T-cell (primary cell): ENCODE measurements around the gene AGBL1. TPM values are rescaled to one million over a fixed set of nuclear protein-coding genes. Genes with fewer than 3 reads are reported as not detected.

ENCODE experiments used
- ATAC-seq, 4 experiments: fragments of 200-7000 bp in 3 of 4; fragments of 150-1000 bp in 1 of 4; cut with Tn5 transposase; replicated peaks in 1 of 4; 1 replicate in 3 of 4; 2 replicates in 1 of 4; pipeline ENCODE4 v1.10.0; 2021; ENCODE audit warnings: moderate library complexity in 3 of 4, mild to moderate bottlenecking in 2 of 4, moderate number of reproducible peaks in 1 of 4
- CTCF ChIA-PET, 2 donors: fragments of 300-600 bp; sonication (Branson Sonifier 250); formaldehyde crosslinking; loops; one replicate each; lab custom pipeline; 2022; ENCODE audit warnings: antibody characterized with exemption in 2 of 2; lab: Charles Lee
- POLR2A ChIA-PET, 2 donors: fragments of 300-600 bp; sonication (Branson Sonifier 250); formaldehyde crosslinking; loops; one replicate each; lab custom pipeline; 2022; ENCODE audit warnings: antibody characterized with exemption in 2 of 2; lab: Charles Lee
- DNase-seq, 35 experiments: peaks; one replicate each; pipeline versions ENCODE4 v3.0.0 to v3.0.0-alpha.2; 2013 to 2023
- H3K27ac ChIP-seq: one replicate; pipeline ENCODE4 v1.5.1; 2013; ENCODE audit warnings: low read length
- H3K27me3 ChIP-seq, 2 experiments: replicated peaks in 1 of 2; 1 replicate in 1 of 2; 2 replicates in 1 of 2; pipeline versions ENCODE4 v1.6.1 to v1.7.0; 2013; ENCODE audit warnings: low read length in 1 of 2, mixed read lengths in 1 of 2; ENCODE audit not compliant: control insufficient read depth in 2 of 2, insufficient read depth in 2 of 2; ENCODE audit errors: extremely low read depth in 1 of 2
- H3K36me3 ChIP-seq, 2 donors: 1 replicate in 1 of 2; 2 replicates in 1 of 2; pipeline versions ENCODE4 v1.6.1 to v1.7.0; 2013; ENCODE audit warnings: low read length in 1 of 2; ENCODE audit not compliant: control insufficient read depth in 2 of 2, insufficient read depth in 1 of 2; ENCODE audit errors: extremely low read depth in 1 of 2
- H3K4me1 ChIP-seq, 2 experiments: 1 replicate in 1 of 2; 2 replicates in 1 of 2; pipeline versions ENCODE4 v1.6.1 to v1.7.0; 2013; ENCODE audit warnings: low read length in 2 of 2, mixed read lengths in 1 of 2; ENCODE audit not compliant: insufficient read depth in 2 of 2, control insufficient read depth in 1 of 2; ENCODE audit errors: extremely low read depth in 1 of 2
- H3K4me3 ChIP-seq, 2 donors: 1 replicate in 1 of 2; 2 replicates in 1 of 2; pipeline versions ENCODE4 v1.5.1 to v1.7.0; 2013; ENCODE audit warnings: mild to moderate bottlenecking in 2 of 2, low read length in 1 of 2, moderate library complexity in 1 of 2; ENCODE audit not compliant: control insufficient read depth in 1 of 2; ENCODE audit errors: extremely low read depth in 1 of 2
- H3K9me3 ChIP-seq: 2 replicates; pipeline ENCODE4 v1.7.0; 2013
- H3K27ac Mint-ChIP-seq, 2 donors: one replicate each; pipeline ENCODE4 v1.8.0; 2020 to 2021; ENCODE audit warnings: mild to moderate bottlenecking in 2 of 2, mixed read lengths in 2 of 2
- H3K27me3 Mint-ChIP-seq, 2 donors: one replicate each; pipeline ENCODE4 v1.8.0; 2021 to 2022; ENCODE audit warnings: mixed read lengths in 2 of 2
- H3K36me3 Mint-ChIP-seq: one replicate; pipeline ENCODE4 v1.8.0; 2021; ENCODE audit warnings: mixed read lengths
- H3K4me1 Mint-ChIP-seq, 3 donors: one replicate each; pipeline ENCODE4 v1.8.0; 2020 to 2022; ENCODE audit warnings: mixed read lengths in 3 of 3, mild to moderate bottlenecking in 1 of 3
- H3K4me3 Mint-ChIP-seq, 3 donors: one replicate each; pipeline ENCODE4 v1.8.0; 2020 to 2022; ENCODE audit warnings: mild to moderate bottlenecking in 3 of 3, mixed read lengths in 3 of 3, moderate library complexity in 3 of 3
- H3K9me3 Mint-ChIP-seq, 3 donors: one replicate each; pipeline ENCODE4 v1.8.0; 2020 to 2022; ENCODE audit warnings: mixed read lengths in 3 of 3
- WGBS: methylation state at CpG from one replicate; pipeline ENCODE4 v1.1.5; 2013; ENCODE audit warnings: missing lambda C conversion rate; ENCODE audit not compliant: insufficient coverage; 5-methylcytosine and 5-hydroxymethylcytosine counted together
- total RNA-seq, 35 experiments: library from RNA in 6 of 35; stranded (reverse) in 6 of 35; fragments of 120-200 nt in 1 of 35; gene quantifications; one replicate each; pipeline versions ENCODE4 v1.2.1 to v1.2.4 and lab custom pipeline; 2013 to 2026

The AGBL1 gene
- not detected for total RNA-seq
- total RNA-seq (2013) = not detected
- total RNA-seq (lab: John Stamatoyannopoulos, UW) = 0 to 0.13 (median 0) reads per million in 29 experiments

DNA sequence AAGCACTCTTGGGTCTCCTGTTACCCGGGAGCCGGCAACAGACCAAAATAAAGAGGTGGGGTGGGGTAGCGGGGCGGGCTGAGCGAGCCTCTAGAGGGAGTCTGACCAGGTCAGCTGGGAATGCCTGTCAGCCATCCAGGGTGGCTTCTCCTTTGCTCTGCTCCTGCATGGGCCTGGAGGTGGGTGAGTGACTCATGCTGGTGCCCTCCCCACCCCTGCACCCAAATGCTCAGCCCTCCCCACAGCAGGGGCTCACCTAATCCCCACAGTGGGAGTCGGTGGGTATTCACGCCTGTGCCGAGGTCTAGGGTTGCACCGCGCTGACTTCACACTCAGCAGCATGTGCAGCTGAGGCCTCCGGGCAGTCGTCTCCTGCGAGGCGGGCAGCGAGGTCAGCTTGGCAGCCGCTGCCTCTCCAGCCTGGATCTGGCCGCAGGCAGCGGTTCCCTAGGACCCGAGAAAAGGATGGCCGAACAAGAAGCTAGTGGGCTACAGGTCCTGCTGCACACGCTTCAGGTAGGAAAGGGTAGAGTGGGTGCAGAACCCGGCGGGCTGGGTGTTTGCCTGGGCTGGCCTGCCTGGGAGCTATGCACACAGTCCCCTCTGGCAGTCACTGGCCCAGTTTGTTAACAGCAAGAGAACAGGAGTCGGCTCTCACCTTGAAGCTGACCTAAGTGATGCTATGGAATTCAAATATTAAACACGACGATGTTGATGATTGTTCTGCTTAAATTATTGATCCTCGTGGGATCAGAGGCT, at the start of gene AGBL1:
Gene AGBL1 (plus strand): TSS at position 364 of the 759 bp plus-strand sequence.
- Histone ChIP-seq H3K4me1 (peaks cover 9 to 26% of the 10 kb centered on the region in 2 experiments), H3K27me3 (peaks cover 0 to 9% of the 10 kb centered on the region in 2 experiments), H3K36me3 (no peaks in the 10 kb centered on the region), H3K27ac (no peak within 1 kb of the TSS), H3K9me3 (no peaks in the 10 kb centered on the region), H3K4me3 (no peak within 1 kb of the TSS)
- H3K4me1 Mint-ChIP-seq = peaks cover 8 to 24% (median 14%) of the 10 kb centered on the region in 3 donors
- ATAC-seq (no peak), DNase-seq (no peak)
- peaks cover 8 to 15% of the 10 kb centered on the region in 2 donors for H3K27me3 Mint-ChIP-seq
- H3K36me3 Mint-ChIP-seq = no peaks in the 10 kb centered on the region
- ChIA-PET CTCF (no interaction called here), POLR2A (no interaction called here)
- H3K9me3 Mint-ChIP-seq = no peaks in the 10 kb centered on the region
- no peak within 1 kb of the TSS for H3K4me3 Mint-ChIP-seq
- H3K27ac Mint-ChIP-seq = no peak within 1 kb of the TSS
- WGBS = 84% methylated on average over 21 of the region's 27 CpGs

DNA sequence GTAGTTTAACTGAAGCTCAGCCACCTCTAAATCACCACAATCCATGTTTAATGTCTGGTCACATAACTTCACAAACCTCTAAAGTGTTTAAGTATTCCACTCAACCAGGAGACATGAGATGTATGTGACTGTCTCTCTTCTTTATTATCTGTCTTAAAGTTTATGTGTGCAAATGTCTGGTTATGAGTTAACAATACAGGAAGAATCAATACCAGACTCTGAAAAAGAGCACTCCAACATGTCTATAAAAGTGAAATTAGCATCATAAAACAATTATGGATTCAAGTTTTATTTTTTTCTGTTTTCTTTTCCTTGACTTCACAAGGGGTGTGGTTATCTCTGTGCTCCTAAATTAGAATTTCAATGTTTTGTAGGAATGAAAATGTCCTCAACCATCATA, 44.8 kb upstream of the AGBL1 start:
- ATAC-seq = no peak
- H3K36me3 ChIP-seq = no peaks in the 10 kb centered on the region
- no peak overlapping the region for H3K27ac Mint-ChIP-seq
- H3K4me1 ChIP-seq = no peaks in the 10 kb centered on the region
- H3K4me1 Mint-ChIP-seq = no peaks in the 10 kb centered on the region
- H3K36me3 Mint-ChIP-seq = no peaks in the 10 kb centered on the region
- POLR2A ChIA-PET = no interaction called here
- H3K9me3 ChIP-seq = no peaks in the 10 kb centered on the region
- peaks cover 8 to 9% of the 10 kb centered on the region in 2 donors for H3K27me3 Mint-ChIP-seq
- no peak overlapping the region for H3K4me3 Mint-ChIP-seq
- no peak overlapping the region for H3K27ac ChIP-seq
- no peak overlapping the region for H3K4me3 ChIP-seq
- H3K27me3 ChIP-seq = peaks cover 0 to under 1% of the 10 kb centered on the region in 2 experiments
- CTCF ChIA-PET = no interaction called here
- no peak for DNase-seq
- H3K9me3 Mint-ChIP-seq = no peaks in the 10 kb centered on the region

DNA sequence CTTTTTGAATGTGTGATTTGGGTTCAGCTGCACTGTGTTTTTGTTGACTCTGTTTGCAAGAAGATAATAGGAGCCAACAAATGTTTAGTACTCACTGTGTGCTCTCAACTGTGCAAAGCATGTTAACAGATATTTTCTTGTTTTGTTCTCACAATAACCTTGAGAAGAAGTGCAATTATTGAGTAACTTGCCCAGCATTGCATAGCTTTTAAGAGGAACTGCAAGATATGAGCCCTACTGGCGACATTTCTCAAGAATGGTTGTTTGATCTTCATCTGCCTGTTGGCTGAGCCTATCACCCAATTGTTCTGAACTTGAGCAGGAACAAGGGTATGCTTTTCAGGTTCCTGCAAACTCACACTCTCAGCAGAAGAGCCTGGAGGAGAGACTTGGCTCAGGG, 43.4 kb upstream of the AGBL1 start:
- Histone ChIP-seq H3K9me3 (no peaks in the 10 kb centered on the region), H3K4me3 (no peak overlapping the region), H3K27ac (no peak overlapping the region), H3K4me1 (no peaks in the 10 kb centered on the region), H3K27me3 (peaks cover 0 to 9% of the 10 kb centered on the region in 2 experiments), H3K36me3 (no peaks in the 10 kb centered on the region)
- peaks cover 14% of the 10 kb centered on the region in 2 donors for H3K27me3 Mint-ChIP-seq
- DNase-seq (no peak), ATAC-seq (no peak)
- no peaks in the 10 kb centered on the region for H3K36me3 Mint-ChIP-seq
- no peaks in the 10 kb centered on the region for H3K9me3 Mint-ChIP-seq
- ChIA-PET CTCF (no interaction called here), POLR2A (no interaction called here)
- no peak overlapping the region for H3K27ac Mint-ChIP-seq
- 57% methylated on average over 1 of the region's 1 CpG for WGBS
- no peaks in the 10 kb centered on the region for H3K4me1 Mint-ChIP-seq
- no peak overlapping the region for H3K4me3 Mint-ChIP-seq

DNA sequence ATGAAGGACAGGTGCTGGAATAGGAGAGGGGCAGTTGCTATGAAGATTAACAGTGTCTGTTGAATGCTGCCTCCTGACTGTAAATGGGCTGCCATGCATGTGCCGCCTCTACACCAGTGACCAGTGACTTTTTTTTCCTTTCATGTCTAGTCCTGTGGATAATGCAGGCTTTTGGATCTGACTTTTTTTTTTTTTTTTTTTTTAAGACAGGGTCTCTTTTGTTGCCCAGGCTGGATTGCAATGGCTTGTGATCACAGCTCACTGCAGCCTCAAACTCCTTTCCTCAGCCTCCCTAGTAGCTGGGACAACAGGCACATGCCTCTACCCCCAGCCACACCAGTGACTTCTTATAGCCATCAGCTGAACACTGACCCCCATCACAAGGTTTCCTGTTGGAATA, 41.2 kb upstream of the AGBL1 start:
- Histone ChIP-seq H3K36me3 (no peaks in the 10 kb centered on the region), H3K27me3 (peaks cover 0 to 15% of the 10 kb centered on the region in 2 experiments), H3K27ac (no peak overlapping the region), H3K9me3 (no peaks in the 10 kb centered on the region), H3K4me3 (no peak overlapping the region), H3K4me1 (no peaks in the 10 kb centered on the region)
- no peak for DNase-seq
- WGBS = no CpG with 5 or more reads among the region's 1 CpG
- Mint-ChIP-seq H3K9me3 (no peaks in the 10 kb centered on the region), H3K4me1 (no peaks in the 10 kb centered on the region), H3K36me3 (no peaks in the 10 kb centered on the region), H3K4me3 (no peak overlapping the region), H3K27ac (no peak overlapping the region), H3K27me3 (peaks cover 18 to 23% of the 10 kb centered on the region in 2 donors)
- POLR2A ChIA-PET = no interaction called here
- ATAC-seq = no peak
- CTCF ChIA-PET = no interaction called here

DNA sequence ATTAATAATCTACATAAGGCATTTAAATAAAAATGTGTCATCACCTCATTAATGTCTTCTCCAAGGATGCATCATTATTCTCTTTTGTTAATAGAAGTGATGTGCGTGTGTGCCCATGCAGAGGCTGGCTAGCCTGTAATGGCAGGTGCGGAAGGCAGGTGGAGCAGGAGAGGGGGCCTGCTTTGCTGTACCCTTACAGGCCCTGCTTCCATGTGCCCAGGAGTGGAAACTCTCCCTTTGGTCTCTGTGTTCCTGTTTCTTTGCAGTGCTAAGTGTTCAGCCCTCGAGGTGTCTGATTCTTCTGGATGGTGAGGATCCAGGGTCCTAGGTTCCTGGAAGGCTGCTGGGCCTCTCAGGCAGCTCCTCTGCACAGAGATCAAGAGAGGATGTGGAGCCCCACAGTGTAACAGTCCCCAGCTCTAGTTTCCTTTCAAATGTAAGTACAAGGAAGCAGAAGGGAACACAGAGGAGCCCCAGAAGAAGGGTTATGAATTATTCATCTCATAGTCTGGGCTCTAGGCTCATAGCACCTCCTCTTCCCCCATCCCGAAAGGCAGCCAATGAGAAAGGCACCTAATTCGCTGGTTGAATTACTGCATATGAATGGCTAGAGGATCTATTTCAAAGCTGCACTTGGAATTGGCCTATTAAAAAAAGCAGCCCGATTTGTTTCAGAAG, 39.2 kb upstream of the AGBL1 start:
- Histone ChIP-seq H3K4me3 (no peak overlapping the region), H3K27ac (no peak overlapping the region), H3K27me3 (peaks cover 0 to 15% of the 10 kb centered on the region in 2 experiments), H3K36me3 (no peaks in the 10 kb centered on the region), H3K4me1 (no peaks in the 10 kb centered on the region), H3K9me3 (no peaks in the 10 kb centered on the region)
- Mint-ChIP-seq H3K9me3 (no peaks in the 10 kb centered on the region), H3K4me1 (peaks cover 0 to 5% (median 0%) of the 10 kb centered on the region in 3 donors), H3K27ac (no peak overlapping the region), H3K4me3 (no peak overlapping the region), H3K27me3 (peaks cover 18 to 25% of the 10 kb centered on the region in 2 donors), H3K36me3 (no peaks in the 10 kb centered on the region)
- POLR2A ChIA-PET = no interaction called here
- 94% methylated on average over 2 of the region's 6 CpGs for WGBS
- ATAC-seq (no peak), DNase-seq (no peak)
- CTCF ChIA-PET = no interaction called here

DNA sequence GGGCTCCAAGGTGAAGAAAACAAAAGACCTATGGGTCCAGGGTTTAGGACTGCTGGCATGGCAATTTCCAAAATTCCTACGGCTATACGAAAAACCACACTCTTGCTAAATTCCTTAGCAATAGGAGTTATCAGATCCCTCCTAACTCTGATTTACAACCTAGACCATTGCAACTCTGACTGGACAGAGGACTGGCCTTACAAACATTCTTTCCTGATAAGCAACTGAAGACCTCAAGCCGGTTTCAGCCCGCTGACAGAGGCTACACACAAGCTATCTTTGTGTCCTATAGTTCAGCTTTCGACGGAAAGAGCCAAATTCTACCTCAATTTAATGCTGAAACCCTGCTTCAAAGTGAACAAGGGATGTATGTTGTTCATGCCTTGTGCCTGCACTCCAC, 38.3 kb upstream of the AGBL1 start:
- no peak overlapping the region for H3K27ac ChIP-seq
- Mint-ChIP-seq H3K27ac (no peak overlapping the region), H3K4me1 (peaks cover 0 to 5% (median 0%) of the 10 kb centered on the region in 3 donors), H3K9me3 (no peaks in the 10 kb centered on the region), H3K36me3 (no peaks in the 10 kb centered on the region), H3K27me3 (peaks cover 18 to 26% of the 10 kb centered on the region in 2 donors), H3K4me3 (no peak overlapping the region)
- H3K27me3 ChIP-seq = peaks cover 0 to 15% of the 10 kb centered on the region in 2 experiments
- 60% methylated on average over 4 of the region's 6 CpGs for WGBS
- DNase-seq (no peak), ATAC-seq (no peak)
- H3K4me3 ChIP-seq = no peak overlapping the region
- ChIA-PET POLR2A (no interaction called here), CTCF (no interaction called here)
- H3K36me3 ChIP-seq = no peaks in the 10 kb centered on the region
- H3K4me1 ChIP-seq = no peaks in the 10 kb centered on the region
- H3K9me3 ChIP-seq = no peaks in the 10 kb centered on the region
